Loucy (cell line): Measurements from ENCODE around the gene MOCS2.

Experiments used
- H2AFZ ChIP-seq: fragments of 200-600 bp; sonication (generic); 2 replicates; pipeline ENCODE4 v1.6.0; 2016; ENCODE audit warnings: antibody characterized with exemption, mild to moderate bottlenecking, low read length, moderate library complexity
- H3F3A ChIP-seq: fragments of 200-600 bp; 2 replicates; pipeline ENCODE4 v1.6.0; 2016; ENCODE audit warnings: antibody characterized with exemption, low read depth, mild to moderate bottlenecking
- H3K27me3 ChIP-seq: fragments of 200-600 bp; sonication (generic); 2 replicates; pipeline ENCODE4 v1.6.1; 2014; ENCODE audit warnings: low read length, mild to moderate bottlenecking; ENCODE audit not compliant: insufficient read depth, poor library complexity, severe bottlenecking
- H3K36me3 ChIP-seq: fragments of 200-600 bp; sonication (generic); 2 replicates; pipeline ENCODE4 v1.6.1; 2016; ENCODE audit warnings: low read length; ENCODE audit not compliant: insufficient read depth
- H3K4me1 ChIP-seq: fragments of 200-600 bp; sonication (generic); 2 replicates; pipeline ENCODE4 v1.5.1; 2014; ENCODE audit warnings: low read length, mild to moderate bottlenecking; ENCODE audit not compliant: insufficient read depth, poor library complexity, severe bottlenecking
- H3K4me2 ChIP-seq: fragments of 200-600 bp; sonication (generic); 2 replicates; pipeline ENCODE4 v1.6.0; 2014; ENCODE audit warnings: antibody characterized with exemption, low read length, low read depth, mild to moderate bottlenecking; ENCODE audit not compliant: poor library complexity, severe bottlenecking
- H3K4me3 ChIP-seq: fragments of 200-600 bp; sonication (generic); 2 replicates; pipeline ENCODE4 v1.5.1; 2014; ENCODE audit warnings: low read length, mild to moderate bottlenecking, mixed read lengths; ENCODE audit not compliant: poor library complexity, severe bottlenecking
- H3K79me2 ChIP-seq: fragments of 200-600 bp; sonication (generic); 2 replicates; pipeline ENCODE4 v1.6.1; 2014; ENCODE audit warnings: low read length; ENCODE audit not compliant: insufficient read depth
- H3K9ac ChIP-seq: fragments of 200-600 bp; sonication (generic); 2 replicates; pipeline ENCODE4 v1.6.0; 2014; ENCODE audit warnings: mild to moderate bottlenecking, low read depth, low read length, moderate library complexity; ENCODE audit not compliant: poor library complexity, severe bottlenecking
- H3K9me2 ChIP-seq: fragments of 200-600 bp; sonication (generic); replicated peaks from 2 replicates; pipeline ENCODE4 v1.6.1; 2016; ENCODE audit warnings: low read depth, low read length, mixed read lengths
- H3K9me3 ChIP-seq: fragments of 200-600 bp; sonication (generic); 2 replicates; pipeline ENCODE4 v1.6.1; 2014; ENCODE audit warnings: mild to moderate bottlenecking, antibody characterized with exemption, low read length, low read depth; ENCODE audit not compliant: insufficient read depth
- H4K20me1 ChIP-seq: fragments of 200-600 bp; sonication (generic); 2 replicates; pipeline ENCODE4 v1.6.0; 2014; ENCODE audit warnings: antibody characterized with exemption, low read length, mild to moderate bottlenecking; ENCODE audit not compliant: insufficient read depth, poor library complexity, severe bottlenecking
- CTCF ChIP-seq: fragments of 200-600 bp; sonication (generic); conservative IDR thresholded peaks from 2 replicates; pipeline ENCODE4 v1.5.1; 2014; ENCODE audit warnings: mild to moderate bottlenecking, antibody characterized with exemption, low read length
- EZH2phosphoT487 ChIP-seq: fragments of 200-600 bp; IDR thresholded peaks from 2 replicates; pipeline ENCODE4 v1.6.1; 2018; ENCODE audit warnings: antibody characterized with exemption, mild to moderate bottlenecking, moderate library complexity, borderline replicate concordance

The MOCS2 gene

GRCh38 chr5:53095217-53095616 lies 14.3 kb downstream of the MOCS2 start:
- Histone ChIP-seq H3K27me3 (no peaks in the 10 kb centered on the region), H3K36me3 (peaks cover 18% of the 10 kb centered on the region; the same call in 1 of the 2 replicates), H3K4me1 (no peaks in the 10 kb centered on the region), H2AFZ (no peak overlapping the region), H3K79me2 (no peaks in the 10 kb centered on the region), H3K9me2 (no peaks in the 10 kb centered on the region), H3F3A (no peaks in the 10 kb centered on the region), H3K9me3 (no peaks in the 10 kb centered on the region), H3K4me2 (no peak overlapping the region), H3K9ac (no peak overlapping the region), H3K4me3 (no peak overlapping the region), H4K20me1 (no peaks in the 10 kb centered on the region)
- no peak for TF ChIP-seq CTCF
- no peak for TF ChIP-seq EZH2phosphoT487

GRCh38 chr5:53092242-53092641 lies 17.3 kb downstream of the MOCS2 start:
- Histone ChIP-seq H2AFZ (no peak overlapping the region), H3K36me3 (no peaks in the 10 kb centered on the region; the same call in 1 of the 2 replicates), H3K9me2 (no peaks in the 10 kb centered on the region), H3K79me2 (no peaks in the 10 kb centered on the region), H3K4me3 (no peak overlapping the region), H4K20me1 (no peaks in the 10 kb centered on the region), H3K9me3 (no peaks in the 10 kb centered on the region), H3K4me1 (peaks cover 11% of the 10 kb centered on the region), H3K4me2 (no peak overlapping the region), H3K9ac (no peak overlapping the region), H3K27me3 (no peaks in the 10 kb centered on the region), H3F3A (no peaks in the 10 kb centered on the region)
- TF ChIP-seq EZH2phosphoT487, result no peak
- no peak for TF ChIP-seq CTCF

DNA sequence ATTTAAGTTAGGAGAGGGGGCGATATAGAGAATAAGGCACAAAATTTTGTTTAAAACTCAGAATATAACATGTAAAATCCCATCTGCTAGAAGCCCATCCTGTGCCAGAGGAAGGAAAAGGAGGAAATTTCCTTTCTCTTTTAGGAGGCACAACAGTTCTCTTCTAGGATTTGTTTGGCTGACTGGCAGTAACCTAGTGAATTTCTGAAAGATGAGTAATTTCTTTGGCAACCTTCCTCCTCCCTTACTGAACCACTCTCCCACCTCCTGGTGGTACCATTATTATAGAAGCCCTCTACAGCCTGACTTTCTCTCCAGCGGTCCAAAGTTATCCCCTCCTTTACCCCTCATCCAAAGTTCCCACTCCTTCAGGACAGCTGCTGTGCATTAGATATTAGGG lies 18.3 kb downstream of the MOCS2 start:
- Histone ChIP-seq H2AFZ (no peak overlapping the region), H3F3A (no peaks in the 10 kb centered on the region)

More for the DNA sequence above, 18.3 kb downstream of the MOCS2 start:
- Histone ChIP-seq H3K9me2 (no peaks in the 10 kb centered on the region), H3K36me3 (no peaks in the 10 kb centered on the region), H3K4me1 (peaks cover 11% of the 10 kb centered on the region), H3K4me2 (no peak overlapping the region), H3K27me3 (no peaks in the 10 kb centered on the region), H3K79me2 (no peaks in the 10 kb centered on the region), H3K4me3 (no peak overlapping the region), H3K9me3 (no peaks in the 10 kb centered on the region), H3K9ac (no peak overlapping the region), H4K20me1 (no peaks in the 10 kb centered on the region)
- TF ChIP-seq EZH2phosphoT487 (no peak), CTCF (peak; percentile 20)
